ENCODE measurements around the gene NRXN3.
A peak's percentile ranks its signal among the peaks of the same experiment; 100 is the strongest.

The NRXN3 gene

GRCh38 chr14:79788346-79788745 lies 1618.2 kb downstream of the NRXN3 start:
- no peak for TF ChIP-seq Cebpa-rat (IDR thresholded peaks at IDR 0.05)
- H3K9me3 ChIP-seq = peaks cover 33% of the 10 kb centered on the region

DNA sequence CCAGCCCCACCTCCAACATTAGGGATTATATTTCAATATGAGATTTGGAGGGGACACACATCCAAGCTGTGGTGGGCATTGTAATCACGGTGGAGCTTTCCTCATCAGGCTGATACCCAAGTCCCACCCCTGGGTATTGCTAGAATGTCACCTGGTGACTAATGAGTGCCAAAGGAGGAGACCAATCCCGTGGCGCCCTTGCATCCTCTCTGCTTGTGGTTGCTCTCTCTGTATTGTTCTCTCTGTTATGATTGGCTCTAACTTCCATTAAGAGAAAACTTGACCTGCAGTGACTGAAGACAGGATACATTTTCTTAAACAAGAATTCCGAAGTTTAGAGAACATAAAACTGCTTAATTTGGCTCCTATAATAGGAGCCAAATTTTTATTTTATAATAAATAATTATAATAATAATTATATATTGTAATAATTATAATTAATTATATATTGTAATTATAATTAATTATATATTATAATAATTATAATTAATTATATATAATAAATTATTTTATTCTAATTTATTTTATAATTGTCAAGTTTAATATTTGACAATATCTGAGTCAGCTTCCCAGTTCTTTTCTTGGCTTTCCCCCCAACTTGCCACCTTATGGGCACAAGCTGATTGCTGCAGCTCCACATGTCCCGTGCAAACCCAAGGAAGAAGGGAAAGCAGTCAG lies 1621.0 kb downstream of the NRXN3 start:
- H4K20me1 ChIP-seq = no peaks in the 10 kb centered on the region
- peaks cover 51% of the 10 kb centered on the region for H3K9me3 ChIP-seq
- no peak overlapping the region for H3K9ac ChIP-seq
- H3K4me3 ChIP-seq = no peak overlapping the region
- H3K4me2 ChIP-seq = no peak overlapping the region
- no peak overlapping the region for H3K27ac ChIP-seq
- H3K4me1 ChIP-seq = peaks cover 12% of the 10 kb centered on the region
- no peak for TF ChIP-seq Cebpa-rat (IDR thresholded peaks at IDR 0.05)
- no peaks in the 10 kb centered on the region for H3K36me3 ChIP-seq
- no peaks in the 10 kb centered on the region for H3K27me3 ChIP-seq

More at GRCh38 chr14:79788346-79788745, 1618.2 kb downstream of the NRXN3 start:
- peaks cover 12% of the 10 kb centered on the region for H3K4me1 ChIP-seq
- no peak overlapping the region for H3K9ac ChIP-seq
- no peaks in the 10 kb centered on the region for H4K20me1 ChIP-seq
- H3K27me3 ChIP-seq = no peaks in the 10 kb centered on the region
- no peak overlapping the region for H3K4me2 ChIP-seq
- no peak overlapping the region for H3K27ac ChIP-seq
- H3K36me3 ChIP-seq = no peaks in the 10 kb centered on the region
- no peak overlapping the region for H3K4me3 ChIP-seq

GRCh38 chr14:79802093-79802492 lies 1631.9 kb downstream of the NRXN3 start:
- TF ChIP-seq Cebpa-rat (IDR thresholded peaks at IDR 0.05) = no peak
- Histone ChIP-seq H3K4me1 (peaks cover 65% of the 10 kb centered on the region), H3K4me2 (peak overlapping the region; percentile 83), H3K4me3 (no peak overlapping the region), H3K36me3 (no peaks in the 10 kb centered on the region), H4K20me1 (no peaks in the 10 kb centered on the region), H3K27me3 (no peaks in the 10 kb centered on the region), H3K27ac (peak overlapping the region; percentile 82), H3K9ac (no peak overlapping the region), H3K9me3 (0 out of 2 replicates have a peak, but pooled peaks cover 11% of the 10 kb centered on the region)

DNA sequence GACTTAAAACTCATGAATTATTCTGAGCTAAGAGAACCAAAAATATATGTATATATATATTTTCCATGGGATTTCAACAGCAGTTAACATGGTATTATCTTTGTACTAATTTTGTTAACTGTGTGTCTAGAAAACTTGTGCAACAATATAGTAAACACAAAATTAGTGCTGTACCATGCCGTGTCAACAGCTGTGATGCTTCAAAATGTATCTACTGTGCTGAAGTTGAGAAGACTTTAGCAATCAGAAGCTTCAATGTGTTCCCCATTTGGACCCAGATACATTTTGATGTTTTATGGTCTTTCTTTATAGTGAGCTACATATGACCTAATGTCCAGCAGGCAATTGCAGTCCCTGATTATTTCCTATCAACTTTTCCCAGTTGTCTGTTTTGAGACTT lies 1635.5 kb downstream of the NRXN3 start:
- Histone ChIP-seq H3K27me3 (no peaks in the 10 kb centered on the region), H3K4me3 (no peak overlapping the region), H4K20me1 (no peaks in the 10 kb centered on the region), H3K27ac (no peak overlapping the region), H3K4me2 (no peak overlapping the region), H3K9me3 (0 out of 2 replicates have a peak, but pooled peaks cover 11% of the 10 kb centered on the region), H3K36me3 (no peaks in the 10 kb centered on the region), H3K9ac (no peak overlapping the region), H3K4me1 (peaks cover 47% of the 10 kb centered on the region)
- no peak for TF ChIP-seq Cebpa-rat (IDR thresholded peaks at IDR 0.05)

DNA sequence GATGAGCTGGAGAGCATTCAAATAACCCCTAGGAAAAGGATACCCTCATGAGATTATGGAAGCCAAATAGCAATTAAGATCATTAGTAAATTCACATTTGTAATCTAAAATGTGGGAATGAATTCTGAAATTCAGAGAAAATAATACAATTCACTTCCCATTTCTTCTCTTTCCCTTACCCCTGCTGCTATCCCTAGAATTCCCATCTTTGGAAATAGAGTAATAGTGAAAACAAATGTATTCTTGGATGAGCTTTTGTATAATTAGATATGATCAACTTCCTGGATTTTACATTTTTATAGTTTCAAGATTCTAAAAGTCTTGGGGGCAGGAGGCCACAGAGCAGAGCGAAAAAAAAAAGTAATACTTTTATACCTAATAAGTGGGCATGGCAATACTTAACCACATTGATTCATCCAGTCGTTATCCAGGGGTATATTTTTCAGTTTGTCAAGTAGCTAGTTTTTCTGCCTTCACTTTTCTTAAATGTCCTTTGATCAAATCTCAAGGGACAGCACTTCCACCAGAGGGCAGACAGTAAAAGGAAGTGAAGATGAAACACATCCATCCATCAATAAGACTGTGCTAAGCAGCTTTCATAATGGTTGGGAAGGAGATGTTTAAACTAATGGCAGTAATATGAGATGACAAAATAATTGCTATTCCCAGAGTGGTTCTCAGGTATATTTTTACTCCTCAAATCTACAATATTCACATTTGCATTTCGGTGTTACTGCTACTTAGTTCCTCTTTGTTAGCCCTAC lies 1639.9 kb downstream of the NRXN3 start:
- no peak for TF ChIP-seq Cebpa-rat (IDR thresholded peaks at IDR 0.05)
- peaks cover 19% of the 10 kb centered on the region for H3K4me1 ChIP-seq
- H3K9ac ChIP-seq = no peak overlapping the region
- no peaks in the 10 kb centered on the region for H3K27me3 ChIP-seq
- no peaks in the 10 kb centered on the region for H3K36me3 ChIP-seq
- no peaks in the 10 kb centered on the region for H4K20me1 ChIP-seq
- peak overlapping the region; percentile 31 for H3K4me2 ChIP-seq
- H3K9me3 ChIP-seq = peaks cover 12% of the 10 kb centered on the region; the same call in 1 of the 2 replicates
- no peak overlapping the region for H3K4me3 ChIP-seq
- 0 out of 2 replicates have a peak overlapping the region, but pooled peaks have one; percentile 10 for H3K27ac ChIP-seq

DNA sequence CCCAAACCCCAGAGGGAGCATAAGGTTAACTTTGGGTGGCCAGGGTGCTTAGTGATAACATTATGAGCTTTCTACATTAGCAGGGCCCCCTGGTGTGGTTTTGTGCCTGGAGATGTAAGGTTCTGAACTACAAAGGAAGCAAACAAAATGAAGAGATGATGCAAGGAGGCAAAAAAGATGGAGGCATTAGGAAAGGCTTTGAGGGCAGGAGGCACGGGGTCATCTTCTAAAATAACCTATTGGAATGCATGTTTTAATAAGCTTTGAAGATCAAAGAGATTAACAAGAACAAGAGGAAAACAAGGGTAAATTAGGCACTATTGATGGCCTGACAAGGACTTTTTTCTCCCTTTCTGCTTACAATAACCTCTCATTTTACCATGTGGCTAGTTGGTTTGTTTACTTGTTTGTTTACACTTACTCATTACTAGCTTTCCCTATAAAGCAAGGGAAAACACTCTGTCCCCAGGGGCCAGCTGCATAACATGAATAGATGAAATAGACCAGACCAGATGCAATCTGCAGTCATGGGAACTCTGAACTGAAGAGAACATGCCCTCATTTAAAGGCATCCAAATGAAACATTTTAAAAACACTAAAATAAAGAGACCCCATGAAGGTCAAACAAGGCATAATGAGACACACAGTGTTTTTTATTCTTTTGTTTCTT lies 1650.8 kb downstream of the NRXN3 start:
- H3K36me3 ChIP-seq = no peaks in the 10 kb centered on the region
- no peaks in the 10 kb centered on the region for H4K20me1 ChIP-seq
- H3K27ac ChIP-seq = peak overlapping the region; percentile 58
- no peak for TF ChIP-seq Cebpa-rat (IDR thresholded peaks at IDR 0.05)
- H3K27me3 ChIP-seq = no peaks in the 10 kb centered on the region
- no peak overlapping the region for H3K4me3 ChIP-seq
- H3K4me2 ChIP-seq = peak overlapping the region; percentile 45
- peaks cover 12% of the 10 kb centered on the region for H3K9me3 ChIP-seq
- H3K4me1 ChIP-seq = peaks cover 49% of the 10 kb centered on the region
- H3K9ac ChIP-seq = no peak overlapping the region

DNA sequence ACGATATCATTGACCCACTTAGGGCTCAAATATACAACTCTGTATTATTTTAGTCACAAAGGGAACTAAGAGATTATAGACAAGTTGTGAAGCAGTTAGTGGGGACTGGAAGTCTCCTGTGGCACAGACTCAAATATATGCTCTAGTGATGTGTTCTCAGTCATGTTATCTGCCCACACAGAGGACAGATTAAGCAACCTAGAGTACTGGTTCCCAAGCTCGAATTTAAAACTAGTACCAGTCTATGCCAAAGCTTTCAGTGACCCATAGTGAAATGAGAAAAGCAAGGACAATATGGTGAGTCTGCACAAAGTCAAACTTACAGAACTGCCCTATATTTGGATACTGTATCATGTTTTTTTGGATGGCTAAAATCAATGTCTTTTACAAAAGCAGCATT lies 1651.9 kb downstream of the NRXN3 start:
- Histone ChIP-seq H3K9ac (no peak overlapping the region), H3K4me2 (peak overlapping the region; percentile 45; the same call in 1 of the 2 replicates), H3K9me3 (peaks cover 12% of the 10 kb centered on the region), H3K27ac (no peak overlapping the region), H4K20me1 (no peaks in the 10 kb centered on the region), H3K27me3 (no peaks in the 10 kb centered on the region), H3K36me3 (no peaks in the 10 kb centered on the region), H3K4me3 (no peak overlapping the region), H3K4me1 (peaks cover 49% of the 10 kb centered on the region)
- no peak for TF ChIP-seq Cebpa-rat (IDR thresholded peaks at IDR 0.05)

- no peak overlapping the region for H3K4me2 ChIP-seq
- H3K4me1 ChIP-seq = peaks cover 55% of the 10 kb centered on the region
- H3K36me3 ChIP-seq = no peaks in the 10 kb centered on the region
- H3K9ac ChIP-seq = no peak overlapping the region
- TF ChIP-seq Cebpa-rat (IDR thresholded peaks at IDR 0.05) = no peak
- H4K20me1 ChIP-seq = no peaks in the 10 kb centered on the region
- no peak overlapping the region for H3K4me3 ChIP-seq
- H3K9me3 ChIP-seq = 0 out of 2 replicates have a peak, but pooled peaks cover 4% of the 10 kb centered on the region
- no peak overlapping the region for H3K27ac ChIP-seq
- no peaks in the 10 kb centered on the region for H3K27me3 ChIP-seq
Observed at GRCh38 chr14:79825046-79825521, 1654.9 kb downstream of the NRXN3 start.

DNA sequence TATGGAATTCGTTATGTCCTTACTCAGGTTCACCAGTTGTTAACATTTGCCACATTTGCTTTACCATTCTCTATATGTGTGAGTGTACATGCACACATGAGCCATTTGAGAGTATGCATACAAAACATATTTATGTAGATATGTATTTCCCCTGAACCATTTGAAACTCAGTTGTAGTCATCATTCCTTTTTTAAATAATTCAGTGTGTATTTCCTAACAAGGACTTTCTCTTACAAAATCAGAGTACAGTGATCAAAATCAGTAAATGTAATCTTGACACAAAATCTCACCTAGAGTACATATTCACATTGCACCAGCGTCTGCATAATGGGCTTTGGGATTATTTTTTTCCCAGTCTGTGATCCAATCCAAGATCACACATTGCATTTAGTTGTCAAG lies 1656.2 kb downstream of the NRXN3 start:
- Histone ChIP-seq H4K20me1 (no peaks in the 10 kb centered on the region), H3K9me3 (0 out of 2 replicates have a peak, but pooled peaks cover 4% of the 10 kb centered on the region), H3K27ac (no peak overlapping the region), H3K9ac (no peak overlapping the region), H3K4me1 (peaks cover 55% of the 10 kb centered on the region), H3K36me3 (no peaks in the 10 kb centered on the region), H3K4me3 (no peak overlapping the region), H3K4me2 (no peak overlapping the region), H3K27me3 (no peaks in the 10 kb centered on the region)
- TF ChIP-seq Cebpa-rat (IDR thresholded peaks at IDR 0.05) = no peak

Measured in BLaER1 (cell line).